ENCODE measurements around the gene DCBLD2.

DNA sequence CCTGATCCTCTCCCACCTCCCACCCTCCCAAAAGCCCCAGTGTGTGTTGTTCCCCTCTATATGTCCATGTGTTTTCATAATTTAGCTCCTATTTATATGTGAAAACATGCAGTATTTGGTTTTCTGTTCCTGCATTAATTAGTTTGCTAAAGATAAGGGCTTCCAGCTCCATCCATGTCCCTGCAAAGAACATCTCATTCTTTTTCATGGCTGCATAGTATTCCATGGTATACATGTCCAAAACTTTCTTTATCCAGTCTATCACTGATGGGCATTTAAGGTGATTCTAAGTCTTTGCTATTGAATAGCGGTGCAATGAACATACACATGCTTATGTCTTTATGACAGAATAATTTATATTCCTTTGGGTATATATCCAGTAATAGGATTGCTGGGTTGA is 53.4 kb downstream of the DCBLD2 start:
- no peak for TF ChIP-seq POLR2A (IDR thresholded peaks at IDR 0.05)
- TF ChIP-seq, protein P1, sequence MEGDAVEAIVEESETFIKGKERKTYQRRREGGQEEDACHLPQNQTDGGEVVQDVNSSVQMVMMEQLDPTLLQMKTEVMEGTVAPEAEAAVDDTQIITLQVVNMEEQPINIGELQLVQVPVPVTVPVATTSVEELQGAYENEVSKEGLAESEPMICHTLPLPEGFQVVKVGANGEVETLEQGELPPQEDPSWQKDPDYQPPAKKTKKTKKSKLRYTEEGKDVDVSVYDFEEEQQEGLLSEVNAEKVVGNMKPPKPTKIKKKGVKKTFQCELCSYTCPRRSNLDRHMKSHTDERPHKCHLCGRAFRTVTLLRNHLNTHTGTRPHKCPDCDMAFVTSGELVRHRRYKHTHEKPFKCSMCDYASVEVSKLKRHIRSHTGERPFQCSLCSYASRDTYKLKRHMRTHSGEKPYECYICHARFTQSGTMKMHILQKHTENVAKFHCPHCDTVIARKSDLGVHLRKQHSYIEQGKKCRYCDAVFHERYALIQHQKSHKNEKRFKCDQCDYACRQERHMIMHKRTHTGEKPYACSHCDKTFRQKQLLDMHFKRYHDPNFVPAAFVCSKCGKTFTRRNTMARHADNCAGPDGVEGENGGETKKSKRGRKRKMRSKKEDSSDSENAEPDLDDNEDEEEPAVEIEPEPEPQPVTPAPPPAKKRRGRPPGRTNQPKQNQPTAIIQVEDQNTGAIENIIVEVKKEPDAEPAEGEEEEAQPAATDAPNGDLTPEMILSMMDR (IDR thresholded peaks at IDR 0.05) = no peak

All from heart left ventricle (tissue), 13 donors.